Rectal smooth muscle tissue (tissue), 1 donor: Measurements from ENCODE around the gene ITGAE.

Experiments
- H3K27ac ChIP-seq: one replicate; pipeline ENCODE4 v1.7.0; 2013; ENCODE audit warnings: low read depth, low read length, inconsistent platforms
- H3K27me3 ChIP-seq: one replicate; pipeline ENCODE4 v1.7.0; 2013; ENCODE audit warnings: low read length; ENCODE audit not compliant: control insufficient read depth, insufficient read depth
- H3K36me3 ChIP-seq: one replicate; pipeline ENCODE4 v1.7.0; 2013; ENCODE audit warnings: low read length; ENCODE audit not compliant: control insufficient read depth, insufficient read depth
- H3K4me1 ChIP-seq: one replicate; pipeline ENCODE4 v1.7.0; 2013; ENCODE audit warnings: low read length; ENCODE audit not compliant: control insufficient read depth, insufficient read depth
- H3K4me3 ChIP-seq: one replicate; pipeline ENCODE4 v1.7.0; 2013; ENCODE audit warnings: low read length
- H3K9ac ChIP-seq: one replicate; pipeline ENCODE4 v1.7.0; 2013; ENCODE audit warnings: low read length

ITGAE gene

DNA sequence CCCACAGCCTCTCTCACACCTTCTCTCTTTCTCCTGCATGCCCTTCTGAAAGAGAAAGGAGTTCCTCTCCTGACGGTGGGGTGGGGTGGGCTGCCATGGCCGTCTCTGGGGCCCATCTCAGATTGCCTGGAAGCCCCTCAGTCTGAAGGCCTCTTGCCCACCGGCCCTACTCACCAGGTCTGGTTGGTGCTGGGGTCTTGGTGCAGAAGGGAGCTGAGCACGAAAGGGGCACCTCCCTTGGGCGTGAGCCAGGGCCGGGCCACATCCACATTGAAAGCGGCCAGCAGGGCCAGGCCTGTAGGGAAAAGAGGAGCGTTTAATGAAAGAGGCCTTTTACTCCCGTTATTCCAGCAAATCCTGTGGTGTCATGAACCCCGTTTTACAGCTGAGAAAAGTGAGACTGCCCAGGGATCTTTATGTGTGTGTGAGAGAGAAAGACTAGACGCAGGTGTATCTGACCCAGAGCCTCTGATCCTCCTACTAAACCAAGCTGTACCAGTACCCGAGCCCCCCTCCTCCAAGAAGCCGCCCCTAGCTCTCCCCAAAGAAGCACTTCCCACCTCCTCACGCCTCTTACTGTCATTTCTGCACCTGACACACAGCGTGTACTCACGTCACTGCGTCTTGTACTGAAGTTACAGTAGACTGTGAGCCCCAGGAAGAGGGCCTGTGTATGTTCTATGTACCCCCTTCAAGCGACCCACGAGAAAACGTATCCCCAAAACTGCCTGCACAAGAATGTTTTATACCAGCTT, 23.4 kb downstream of the ITGAE start:
- no peak overlapping the region for H3K9ac ChIP-seq
- no peak overlapping the region for H3K4me3 ChIP-seq
- no peak overlapping the region for H3K27ac ChIP-seq
- H3K36me3 ChIP-seq = no peaks in the 10 kb centered on the region
- no peaks in the 10 kb centered on the region for H3K27me3 ChIP-seq
- no peaks in the 10 kb centered on the region for H3K4me1 ChIP-seq

DNA sequence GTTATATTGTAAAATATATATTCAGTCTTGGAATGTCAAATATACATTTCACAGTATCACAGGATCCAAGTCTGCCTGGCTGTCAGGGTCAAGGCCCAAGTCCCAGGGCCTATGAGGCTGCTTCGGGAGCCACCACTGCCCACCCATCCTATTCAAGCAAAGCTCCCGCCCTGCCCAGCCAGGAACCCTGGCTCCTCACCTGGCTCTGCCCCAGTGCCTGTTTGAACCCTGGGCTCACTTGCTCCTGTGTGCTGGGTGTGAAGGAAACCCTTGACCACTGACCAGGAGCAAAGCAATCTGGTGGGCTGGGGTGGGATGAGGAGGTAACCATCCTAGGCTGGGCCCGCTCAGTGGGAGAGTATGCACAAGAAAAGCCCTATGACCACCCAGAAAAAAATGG, 27.0 kb downstream of the ITGAE start:
- no peaks in the 10 kb centered on the region for H3K36me3 ChIP-seq
- H3K4me1 ChIP-seq = no peaks in the 10 kb centered on the region
- no peak overlapping the region for H3K27ac ChIP-seq
- no peak overlapping the region for H3K4me3 ChIP-seq
- H3K27me3 ChIP-seq = no peaks in the 10 kb centered on the region
- H3K9ac ChIP-seq = no peak overlapping the region

DNA sequence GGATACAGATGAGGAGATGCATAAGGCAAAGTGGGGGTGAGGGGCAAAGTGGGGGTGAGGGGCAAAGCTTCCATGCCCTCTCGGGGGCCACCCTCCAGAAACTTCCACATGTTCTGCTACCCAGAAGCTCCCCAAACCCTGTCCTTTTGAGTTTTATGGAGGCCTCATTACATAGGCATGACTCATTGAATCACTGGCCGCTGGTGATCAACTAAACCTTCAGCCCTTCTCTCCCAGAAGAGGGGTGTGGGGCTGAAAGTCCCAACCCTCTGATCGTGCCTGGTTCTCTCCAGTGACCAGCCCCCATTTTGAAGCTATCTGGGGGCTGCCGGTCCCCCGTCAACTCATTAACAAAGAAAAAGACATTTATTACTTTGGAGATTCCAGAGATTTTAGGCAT, 27.5 kb downstream of the ITGAE start:
- Histone ChIP-seq H3K4me3 (no peak overlapping the region), H3K36me3 (no peaks in the 10 kb centered on the region), H3K27ac (no peak overlapping the region), H3K4me1 (no peaks in the 10 kb centered on the region), H3K27me3 (no peaks in the 10 kb centered on the region), H3K9ac (no peak overlapping the region)

DNA sequence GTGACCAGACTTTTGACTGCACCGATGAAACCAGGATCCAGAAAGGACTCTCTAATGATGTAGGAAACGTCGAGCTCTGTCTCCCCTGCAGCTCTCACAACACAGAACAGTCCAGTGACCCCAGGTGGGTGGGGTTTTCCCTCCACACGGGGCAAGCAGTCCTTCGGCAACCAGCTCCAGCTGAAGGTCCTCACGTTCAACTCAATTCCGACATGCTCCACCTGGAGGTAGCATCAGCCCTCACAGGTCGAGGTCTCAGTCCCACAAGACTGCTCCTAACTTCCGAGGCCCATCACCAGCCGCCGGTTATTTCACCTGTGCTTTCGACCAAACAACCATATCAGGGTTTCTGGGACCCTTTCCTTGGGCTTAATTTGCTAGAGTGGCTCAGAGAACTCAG, 28.2 kb downstream of the ITGAE start:
- H3K4me3 ChIP-seq = no peak overlapping the region
- no peaks in the 10 kb centered on the region for H3K27me3 ChIP-seq
- no peaks in the 10 kb centered on the region for H3K36me3 ChIP-seq
- H3K4me1 ChIP-seq = no peaks in the 10 kb centered on the region
- H3K27ac ChIP-seq = no peak overlapping the region
- no peak overlapping the region for H3K9ac ChIP-seq

- H3K4me3 ChIP-seq = no peak overlapping the region
- H3K27me3 ChIP-seq = no peaks in the 10 kb centered on the region
- H3K9ac ChIP-seq = no peak overlapping the region
- H3K36me3 ChIP-seq = no peaks in the 10 kb centered on the region
- no peak overlapping the region for H3K27ac ChIP-seq
- H3K4me1 ChIP-seq = no peaks in the 10 kb centered on the region
Measured at GRCh38 chr17:3771140-3771539, 29.8 kb downstream of the ITGAE start.

- Histone ChIP-seq H3K27ac (no peak overlapping the region), H3K36me3 (no peaks in the 10 kb centered on the region), H3K4me1 (no peaks in the 10 kb centered on the region), H3K27me3 (no peaks in the 10 kb centered on the region), H3K9ac (no peak overlapping the region), H3K4me3 (no peak overlapping the region)
Measured at GRCh38 chr17:3770466-3770865, 30.5 kb downstream of the ITGAE start.

GRCh38 chr17:3768769-3769168, 32.2 kb downstream of the ITGAE start:
- no peak overlapping the region for H3K9ac ChIP-seq

GRCh38 chr17:3768341-3768740, 32.6 kb downstream of the ITGAE start:
- H3K36me3 ChIP-seq = no peaks in the 10 kb centered on the region
- H3K27me3 ChIP-seq = no peaks in the 10 kb centered on the region
- H3K4me3 ChIP-seq = no peak overlapping the region

More at GRCh38 chr17:3768769-3769168, 32.2 kb downstream of the ITGAE start:
- Histone ChIP-seq H3K27me3 (no peaks in the 10 kb centered on the region), H3K4me3 (no peak overlapping the region), H3K27ac (no peak overlapping the region), H3K4me1 (no peaks in the 10 kb centered on the region), H3K36me3 (no peaks in the 10 kb centered on the region)

DNA sequence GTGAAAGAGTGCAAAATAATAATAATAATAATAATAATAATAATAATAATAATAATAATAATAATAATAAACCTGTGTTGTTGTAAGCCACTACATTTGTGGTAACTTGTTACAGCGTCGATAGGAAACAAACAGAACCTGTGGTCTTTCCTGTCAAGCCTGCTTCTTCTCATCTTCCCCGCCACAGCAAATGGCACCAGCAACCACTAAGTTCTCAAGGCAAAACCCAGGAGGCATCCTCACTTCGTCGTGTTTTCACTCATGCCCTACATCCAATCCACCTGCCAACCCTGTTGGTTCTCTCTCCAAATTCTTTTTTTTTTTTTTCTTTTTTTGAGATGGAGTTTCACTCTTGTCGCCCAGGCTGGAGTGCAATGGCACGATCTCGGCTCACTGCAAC, 34.2 kb downstream of the ITGAE start:
- no peaks in the 10 kb centered on the region for H3K36me3 ChIP-seq
- no peak overlapping the region for H3K27ac ChIP-seq
- H3K4me3 ChIP-seq = no peak overlapping the region
- H3K4me1 ChIP-seq = no peaks in the 10 kb centered on the region
- H3K27me3 ChIP-seq = no peaks in the 10 kb centered on the region
- no peak overlapping the region for H3K9ac ChIP-seq

More at GRCh38 chr17:3768341-3768740, 32.6 kb downstream of the ITGAE start:
- Histone ChIP-seq H3K4me1 (no peaks in the 10 kb centered on the region), H3K27ac (no peak overlapping the region), H3K9ac (no peak overlapping the region)

- no peaks in the 10 kb centered on the region for H3K36me3 ChIP-seq
- no peaks in the 10 kb centered on the region for H3K4me1 ChIP-seq
- H3K27ac ChIP-seq = no peak overlapping the region
- no peak overlapping the region for H3K4me3 ChIP-seq
- no peak overlapping the region for H3K9ac ChIP-seq
- no peaks in the 10 kb centered on the region for H3K27me3 ChIP-seq
Measured at GRCh38 chr17:3765981-3766380, 35.0 kb downstream of the ITGAE start.

DNA sequence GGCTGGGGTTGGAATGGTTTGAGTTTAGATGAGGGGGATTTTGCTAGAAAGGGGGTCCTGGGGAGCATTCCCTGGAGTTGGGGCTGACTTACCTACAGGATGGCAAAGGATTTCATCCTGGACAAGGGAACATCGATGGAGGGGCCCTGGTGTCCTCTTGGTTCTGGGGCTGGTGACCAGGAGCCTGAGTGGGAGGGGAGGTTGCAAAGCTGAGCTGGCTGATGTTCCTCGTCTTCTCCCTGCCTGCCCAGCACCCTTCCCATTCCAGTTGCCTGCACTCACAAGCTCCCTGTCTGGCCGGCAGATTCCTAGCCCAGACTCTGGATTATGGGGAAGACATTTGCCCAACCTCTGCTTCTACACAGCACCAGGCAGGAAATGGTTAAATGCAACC, 37.2 kb downstream of the ITGAE start:
- no peak overlapping the region for H3K27ac ChIP-seq

GRCh38 chr17:3762922-3763776, 37.8 kb downstream of the ITGAE start:
- Histone ChIP-seq H3K9ac (no peak overlapping the region), H3K36me3 (no peaks in the 10 kb centered on the region), H3K27ac (no peak overlapping the region), H3K27me3 (no peaks in the 10 kb centered on the region), H3K4me3 (no peak overlapping the region), H3K4me1 (no peaks in the 10 kb centered on the region)

More for the DNA sequence above, 37.2 kb downstream of the ITGAE start:
- no peak overlapping the region for H3K9ac ChIP-seq
- H3K4me3 ChIP-seq = no peak overlapping the region
- no peaks in the 10 kb centered on the region for H3K27me3 ChIP-seq
- H3K36me3 ChIP-seq = no peaks in the 10 kb centered on the region
- no peaks in the 10 kb centered on the region for H3K4me1 ChIP-seq
